Liver (tissue), 9 donors: ENCODE results near the gene JAML. TPM values are rescaled to one million over a fixed set of nuclear protein-coding genes. Genes with fewer than 3 reads are reported as not detected.

Source experiments
- DNase-seq: peaks from one replicate; pipeline ENCODE4 v3.0.0-alpha.2; 2017; ENCODE audit warnings: low spot score
- H3K27ac ChIP-seq, 2 donors: one replicate each; pipeline ENCODE4 v1.7.0; 2013; ENCODE audit warnings: inconsistent platforms in 2 of 2, low read length in 2 of 2, control low read depth in 1 of 2, low read depth in 1 of 2, mild to moderate bottlenecking in 1 of 2
- H3K27me3 ChIP-seq, 4 donors: one replicate each; pipeline versions ENCODE4 v1.6.1 to v1.7.0; 2013; ENCODE audit warnings: low read length in 3 of 4, inconsistent platforms in 1 of 4, mild to moderate bottlenecking in 1 of 4, moderate library complexity in 1 of 4; ENCODE audit not compliant: control insufficient read depth in 4 of 4, insufficient read depth in 4 of 4
- H3K36me3 ChIP-seq, 4 donors: one replicate each; pipeline versions ENCODE4 v1.6.1 to v1.7.0; 2013; ENCODE audit warnings: low read length in 3 of 4, mild to moderate bottlenecking in 3 of 4, low read depth in 1 of 4, moderate library complexity in 1 of 4; ENCODE audit not compliant: control insufficient read depth in 4 of 4, insufficient read depth in 3 of 4
- H3K4me1 ChIP-seq, 4 donors: one replicate each; pipeline versions ENCODE4 v1.6.1 to v1.7.0; 2013; ENCODE audit warnings: low read length in 3 of 4, mild to moderate bottlenecking in 3 of 4, moderate library complexity in 1 of 4; ENCODE audit not compliant: control insufficient read depth in 4 of 4, insufficient read depth in 4 of 4
- H3K4me3 ChIP-seq, 3 donors: one replicate each; pipeline versions ENCODE4 v1.6.1 to v1.7.0; 2013; ENCODE audit warnings: low read length in 3 of 3, control low read depth in 1 of 3, low read depth in 1 of 3, mild to moderate bottlenecking in 1 of 3
- H3K9ac ChIP-seq, 2 donors: one replicate each; pipeline ENCODE4 v1.7.0; 2013; ENCODE audit warnings: low read length in 2 of 2, mild to moderate bottlenecking in 2 of 2, moderate library complexity in 2 of 2, control low read depth in 1 of 2, low read depth in 1 of 2
- H3K9me3 ChIP-seq, 4 donors: one replicate each; pipeline versions ENCODE4 v1.6.1 to v1.7.0; 2013; ENCODE audit warnings: low read length in 3 of 4; ENCODE audit not compliant: control insufficient read depth in 4 of 4
- ATF3 ChIP-seq: IDR thresholded peaks from 2 replicates; pipeline ENCODE4 v1.6.1; 2016; ENCODE audit warnings: antibody characterized with exemption
- EGR1 ChIP-seq, 2 donors: IDR thresholded peaks; 2 replicates each; pipeline ENCODE4 v1.6.1; 2016 to 2018; ENCODE audit warnings: antibody characterized with exemption in 2 of 2, low read depth in 2 of 2
- FOXA1 ChIP-seq: IDR thresholded peaks from 2 replicates; pipeline ENCODE4 v1.6.1; 2016; ENCODE audit warnings: antibody characterized with exemption
- FOXA2 ChIP-seq: IDR thresholded peaks from 2 replicates; pipeline ENCODE4 v1.6.1; 2016; ENCODE audit warnings: antibody characterized with exemption
- GABPA ChIP-seq, 2 donors: IDR thresholded peaks in 1 of 2; conservative IDR thresholded peaks in 1 of 2; 2 replicates each; pipeline ENCODE4 v1.6.1; 2016; ENCODE audit warnings: antibody characterized with exemption in 2 of 2, mild to moderate bottlenecking in 1 of 2, moderate library complexity in 1 of 2
- HNF4A ChIP-seq, 2 donors: conservative IDR thresholded peaks; 2 replicates each; pipeline ENCODE4 v1.6.1; 2016; ENCODE audit warnings: antibody characterized with exemption in 2 of 2, mild to moderate bottlenecking in 2 of 2
- JUND ChIP-seq, 2 donors: IDR thresholded peaks; 2 replicates each; pipeline ENCODE4 v1.6.1; 2016; ENCODE audit warnings: antibody characterized with exemption in 2 of 2
- MAX ChIP-seq: IDR thresholded peaks from 2 replicates; pipeline ENCODE4 v1.6.1; 2016; ENCODE audit warnings: antibody characterized with exemption
- RAD21 ChIP-seq, 2 donors: IDR thresholded peaks; 2 replicates each; pipeline ENCODE4 v1.6.1; 2016; ENCODE audit warnings: antibody characterized with exemption in 2 of 2, mild to moderate bottlenecking in 2 of 2
- REST ChIP-seq: IDR thresholded peaks from 2 replicates; pipeline ENCODE4 v1.6.1; 2016; ENCODE audit warnings: antibody characterized with exemption, mild to moderate bottlenecking
- SP1 ChIP-seq: IDR thresholded peaks from 2 replicates; pipeline ENCODE4 v1.6.1; 2018; ENCODE audit warnings: antibody characterized with exemption, mild to moderate bottlenecking
- ZBTB33 ChIP-seq: IDR thresholded peaks from 2 replicates; pipeline ENCODE4 v1.6.1; 2016; ENCODE audit warnings: antibody characterized with exemption
- WGBS: extraction: QIAGEN DNeasy Blood & Tissue Kit; methylation state at CpG from one replicate; pipeline ENCODE4 v1.1.7; 2013; 5-methylcytosine and 5-hydroxymethylcytosine counted together
- polyA plus RNA-seq, 2 donors: library from polyadenylated mRNA; stranded (reverse) in 1 of 2; unstranded in 1 of 2; fragments of 200-250 nt in 1 of 2; fragments of >200 nt in 1 of 2; fragmentation: Nextera tagmentation in 1 of 2; extraction: Ambion mirVana in 1 of 2; gene quantifications; one replicate each; pipeline versions ENCODE4 v1.2.1 to v1.2.3, GENCODE V29; 2013 to 2015
- total RNA-seq, 2 donors: library from RNA; depleted of rRNA; stranded (reverse); fragments of >200 nt; gene quantifications; one replicate each; pipeline ENCODE4 v1.2.3, GENCODE V29; 2014
- donor health status: healthy.
- donor health status: healthy.
- donor health status: healthy.
- donor health status: healthy.
- donor health status: healthy.

Gene JAML
- total and polyA plus RNA-seq, 4 donors: 2.2 to 13.5 (median 6.5) TPM

- TF ChIP-seq MAX (no peak), JUND (IDR thresholded peaks at IDR 0.05) (no peak), HNF4A (conservative IDR thresholded peaks at IDR 0.05) (no peak), FOXA1 (no peak), ATF3 (no peak), FOXA2 (no peak), GABPA (IDR thresholded peaks at IDR 0.05 in 1 of 2, conservative IDR thresholded peaks at IDR 0.05 in 1 of 2) (no peak), RAD21 (IDR thresholded peaks at IDR 0.05) (no peak), SP1 (no peak), EGR1 (IDR thresholded peaks at IDR 0.05; ENCODE audit: low read depth in 2 of 2) (no peak)
Measured at GRCh38 chr11:118232659-118233058, 7.8 kb upstream of the JAML start (continued).

- no peak for TF ChIP-seq FOXA1
- no peak for TF ChIP-seq ZBTB33
- TF ChIP-seq GABPA (IDR thresholded peaks at IDR 0.05 in 1 of 2, conservative IDR thresholded peaks at IDR 0.05 in 1 of 2): no peak
- no peak for TF ChIP-seq HNF4A (conservative IDR thresholded peaks at IDR 0.05)
- no peak for TF ChIP-seq RAD21 (IDR thresholded peaks at IDR 0.05)
- Histone ChIP-seq H3K4me1 (no peaks in the 10 kb centered on the region), H3K27me3 (no peaks in the 10 kb centered on the region), H3K27ac (no peak overlapping the region), H3K4me3 (no peak overlapping the region), H3K9me3 (no peaks in the 10 kb centered on the region), H3K9ac (no peak overlapping the region), H3K36me3 (peaks cover 6 to 10% (median 9%) of the 10 kb centered on the region in 4 donors)
- DNase-seq: no peak
Measured at GRCh38 chr11:118231461-118231860, 6.7 kb upstream of the JAML start.

- H3K27ac ChIP-seq: no peak overlapping the region
- no peak for DNase-seq
- no peak overlapping the region for H3K9ac ChIP-seq
- no peaks in the 10 kb centered on the region for H3K4me1 ChIP-seq
- H3K9me3 ChIP-seq: no peaks in the 10 kb centered on the region
- peaks cover 6 to 10% (median 9%) of the 10 kb centered on the region in 4 donors for H3K36me3 ChIP-seq
- WGBS: 94% methylated on average over 3 of the region's 3 CpGs
- H3K4me3 ChIP-seq: no peak overlapping the region
- TF ChIP-seq REST (no peak), ZBTB33 (no peak)
- no peaks in the 10 kb centered on the region for H3K27me3 ChIP-seq
Measured at GRCh38 chr11:118230088-118230487, 5.3 kb upstream of the JAML start.
